DLD1 (cell line): ENCODE results near the gene ASB9.
"Not testable (repeated sequence)": the region's sequence is repeated elsewhere in the genome, so short reads cannot be mapped to it uniquely, and the experiment has no call there.

Experiments used
- in situ Hi-C: cut with HindIII; loops from 2 replicates; pipeline ENCODE4 v1.10.0; 2017; ENCODE audit warnings: low sequenced_read_pairs

ASB9 gene, protein sequence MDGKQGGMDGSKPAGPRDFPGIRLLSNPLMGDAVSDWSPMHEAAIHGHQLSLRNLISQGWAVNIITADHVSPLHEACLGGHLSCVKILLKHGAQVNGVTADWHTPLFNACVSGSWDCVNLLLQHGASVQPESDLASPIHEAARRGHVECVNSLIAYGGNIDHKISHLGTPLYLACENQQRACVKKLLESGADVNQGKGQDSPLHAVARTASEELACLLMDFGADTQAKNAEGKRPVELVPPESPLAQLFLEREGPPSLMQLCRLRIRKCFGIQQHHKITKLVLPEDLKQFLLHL

GRCh38 chrX:15269618-15270521 is at the start of gene ASB9:
TSS of gene ASB9 (minus strand) at chrX:15270083. CDS start at chrX:15269874, 209 bp downstream.
- in situ Hi-C loops, result no loop called here

DNA sequence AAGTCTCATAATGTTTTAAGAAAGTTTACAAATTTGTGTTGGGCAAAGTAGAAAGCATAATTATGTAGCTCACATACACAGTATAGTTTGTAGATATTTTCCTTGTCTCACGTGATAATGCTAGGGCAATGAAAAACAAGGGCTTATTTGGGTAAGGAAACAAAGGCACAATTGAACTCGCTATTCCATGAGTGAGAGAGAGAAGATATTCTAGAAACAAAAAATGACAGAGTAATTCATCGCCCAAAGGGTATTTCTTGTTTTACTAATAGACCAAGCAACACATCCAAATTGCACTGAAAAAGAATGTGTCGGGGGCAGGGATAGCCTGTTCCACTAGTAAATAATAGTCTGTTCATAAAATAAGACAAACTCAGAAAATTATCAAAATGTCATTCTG is 49.2 kb upstream of the ASB9 start:
- in situ Hi-C loops, result no loop called here

DNA sequence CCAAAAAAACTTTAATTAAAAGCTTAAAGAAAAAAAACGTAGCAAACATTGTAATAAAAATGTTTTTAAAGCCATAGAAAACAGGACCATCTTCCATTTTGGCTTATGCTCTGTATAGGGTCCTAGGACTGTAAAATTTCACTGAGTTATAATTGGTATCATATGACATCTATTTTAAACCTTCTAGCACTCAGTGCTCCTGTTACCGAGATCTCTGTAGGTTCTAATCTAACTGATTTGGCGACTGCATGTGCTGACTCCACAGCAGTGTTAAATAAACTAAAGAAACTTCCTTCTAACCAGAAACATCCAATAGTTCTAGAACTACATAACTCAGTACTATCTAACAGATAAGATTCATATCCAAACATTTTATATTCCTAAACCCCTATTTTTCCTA is 45.6 kb upstream of the ASB9 start, which contains the start of gene ASB11:
Gene ASB11 (minus strand): TSS at position 132 of the 400 bp plus-strand sequence. CDS start 35 bp downstream, at position 97.
- in situ Hi-C loops, result no loop called here

DNA sequence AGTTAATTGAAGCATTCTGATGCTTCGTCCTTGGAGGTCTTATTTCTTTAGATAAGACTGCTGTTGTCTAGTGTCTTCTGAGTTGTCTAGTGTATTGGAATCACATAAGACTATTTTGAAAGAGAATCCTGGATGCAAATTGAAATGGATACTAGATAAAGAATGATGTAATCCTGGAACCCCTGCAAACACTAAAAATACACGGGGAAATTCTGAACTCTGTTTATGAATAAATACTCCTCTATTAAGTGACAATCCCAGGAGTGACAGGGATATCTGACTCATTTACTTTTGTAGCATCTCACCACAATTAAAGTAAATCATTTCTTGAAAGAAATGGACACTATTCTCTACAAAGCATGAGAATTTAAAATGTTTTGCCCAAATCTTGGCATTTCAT is 44.6 kb upstream of the ASB9 start:
- in situ Hi-C loops, result no loop called here

GRCh38 chrX:15311119-15311518 is 41.2 kb upstream of the ASB9 start:
- in situ Hi-C loops, result no loop called here

GRCh38 chrX:15310117-15310516 is 40.2 kb upstream of the ASB9 start:
- in situ Hi-C loops, result no loop called here

- in situ Hi-C loops, result not testable (repeated sequence)
These were observed 36.0 kb upstream of the ASB9 start for GRCh38 chrX:15305899-15306298.

DNA sequence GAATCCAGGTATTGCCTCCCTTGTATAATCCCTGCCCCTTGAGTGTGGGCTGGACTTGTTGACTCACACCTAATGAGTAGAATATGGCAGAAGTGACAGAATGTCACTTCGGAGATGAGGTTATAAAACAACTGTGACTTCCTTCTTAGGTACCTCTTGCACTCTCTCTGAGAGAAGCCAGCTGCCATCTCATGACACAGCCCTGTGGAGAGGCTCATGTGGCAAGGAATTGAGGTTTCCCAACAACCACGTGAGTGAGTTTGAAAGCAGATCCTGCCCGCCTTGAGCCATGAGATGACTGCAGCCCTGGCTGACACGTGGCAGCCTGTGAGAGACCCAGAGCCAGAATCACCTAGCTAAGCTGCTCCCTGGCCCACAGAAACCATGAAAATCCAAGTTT is 32.0 kb upstream of the ASB9 start:
- in situ Hi-C loops, result no loop called here

GRCh38 chrX:15299941-15300851 is 30.3 kb upstream of the ASB9 start:
- in situ Hi-C loops, result no loop called here

GRCh38 chrX:15298780-15299179 is 28.9 kb upstream of the ASB9 start:
- in situ Hi-C loops, result no loop called here

DNA sequence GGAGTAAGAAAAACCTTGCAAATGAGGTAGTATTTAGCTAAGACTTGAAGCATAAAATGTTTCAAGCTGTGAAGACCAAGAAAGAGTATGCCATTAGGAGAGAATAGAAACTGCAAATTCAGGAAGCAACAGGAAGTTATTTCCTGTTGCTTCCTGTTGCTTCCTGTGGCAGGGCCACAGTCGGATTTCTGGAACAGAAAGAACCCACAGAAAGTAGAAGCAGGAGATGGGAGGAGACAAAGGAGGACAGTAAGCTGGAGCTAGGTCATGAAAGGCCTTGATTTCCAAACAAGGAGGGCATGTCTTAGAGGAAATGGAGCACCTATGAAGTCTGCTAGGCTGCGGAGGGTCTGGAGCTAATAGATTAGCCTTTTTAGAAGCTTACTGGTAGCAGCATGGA is 28.3 kb upstream of the ASB9 start:
- in situ Hi-C loops, result no loop called here

- in situ Hi-C loops, result no loop called here
These were observed 23.6 kb upstream of the ASB9 start for GRCh38 chrX:15293451-15293850.

DNA sequence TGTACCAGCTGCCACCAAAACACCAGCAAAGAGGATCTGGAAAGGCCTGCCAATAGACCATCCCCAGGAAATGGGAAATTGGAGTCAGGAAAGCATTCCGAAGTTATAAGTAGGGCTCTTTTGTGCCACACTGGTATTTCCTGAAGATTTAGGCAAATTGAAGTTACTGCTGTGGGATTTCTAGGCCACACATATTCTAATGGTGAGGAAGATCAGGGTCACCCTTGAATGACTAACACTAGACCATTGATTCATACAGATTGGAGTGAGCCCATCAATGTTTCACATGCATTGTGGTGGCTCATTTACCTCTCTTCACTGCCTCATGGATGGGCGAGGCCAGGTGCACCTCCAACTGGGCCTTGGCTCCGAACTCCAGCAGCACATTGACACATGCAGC is 23.0 kb upstream of the ASB9 start:
- in situ Hi-C loops, result no loop called here

DNA sequence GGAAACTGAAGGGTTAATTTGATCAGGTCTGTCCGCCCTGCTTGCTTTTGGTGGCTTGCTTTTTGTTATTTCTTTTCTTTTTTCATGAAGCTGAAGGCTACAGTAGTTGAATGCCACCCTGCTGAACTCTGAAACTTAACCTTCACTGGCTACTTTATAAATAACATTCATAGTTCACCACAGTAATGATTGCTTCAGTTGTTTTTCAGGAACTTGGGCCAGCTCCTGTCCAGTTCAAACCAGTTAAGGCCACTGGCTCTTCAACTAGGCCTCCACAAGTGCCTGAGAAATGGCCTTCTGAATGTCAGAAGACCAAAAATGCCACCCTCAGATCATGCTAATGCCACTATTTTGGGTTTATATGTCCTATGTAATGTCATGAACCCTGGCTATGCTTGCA is 7.7 kb upstream of the ASB9 start:
- in situ Hi-C loops, result no loop called here

DNA sequence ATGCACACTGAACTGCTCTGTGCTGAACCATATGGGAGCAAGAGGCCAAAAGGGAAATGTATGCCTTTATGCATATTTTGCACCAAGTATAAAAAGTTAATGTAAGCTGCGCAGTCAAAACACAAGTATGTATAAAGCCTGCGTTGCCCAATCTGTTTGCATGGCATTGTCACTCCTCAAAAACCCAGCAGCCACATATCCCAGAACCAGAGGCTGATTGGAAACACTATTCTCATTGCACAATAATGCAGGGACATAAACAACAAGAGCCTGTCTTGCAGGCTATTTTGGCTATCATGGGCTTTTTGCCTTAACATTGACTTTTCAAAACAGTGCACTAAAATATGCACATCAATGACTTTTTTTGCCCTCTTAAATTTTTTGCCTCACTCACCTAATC is 5.1 kb upstream of the ASB9 start:
- in situ Hi-C loops, result no loop called here

- in situ Hi-C loops, result not testable (repeated sequence)
These were observed 3.4 kb upstream of the ASB9 start for GRCh38 chrX:15273275-15273674.

- in situ Hi-C loops, result no loop called here
These were observed 1.9 kb upstream of the ASB9 start for GRCh38 chrX:15271757-15272156.

DNA sequence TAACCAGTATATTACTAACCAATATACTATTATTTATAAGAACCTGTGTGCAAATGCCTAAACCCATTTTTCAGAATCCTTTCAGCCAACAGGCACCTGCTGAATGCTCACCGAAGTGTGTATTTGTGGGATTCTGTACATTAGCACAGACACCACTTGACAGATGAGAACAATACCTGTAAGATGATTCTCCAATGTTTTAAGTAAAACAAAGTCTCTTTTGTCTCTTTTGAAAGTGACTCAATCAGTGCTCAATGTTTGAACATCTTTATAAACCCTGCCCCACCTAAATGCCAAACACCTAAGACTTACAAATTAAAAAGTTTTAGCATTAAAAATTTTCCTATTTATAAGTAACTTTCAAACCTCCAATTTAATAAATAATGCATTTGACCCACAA is 763 bp downstream of the ASB9 start:
- in situ Hi-C loops, result no loop called here

GRCh38 chrX:15254852-15255251 is 15.0 kb downstream of the ASB9 start:
- in situ Hi-C loops, result no loop called here

GRCh38 chrX:15245896-15246295 is 24.0 kb downstream of the ASB9 start:
- in situ Hi-C loops, result no loop called here

- in situ Hi-C loops, result no loop called here
These were observed 25.5 kb downstream of the ASB9 start for GRCh38 chrX:15244421-15244820.
